NCI-H748 (cell line): Measurements from ENCODE around the gene P3H4.
"Not testable (repeated sequence)": the region's sequence is repeated elsewhere in the genome, so short reads cannot be mapped to it uniquely, and the experiment has no call there.

Experiments
- DNase-seq: peaks from one replicate; lab custom pipeline; 2025; ENCODE audit not compliant: unreplicated experiment; lab: John Stamatoyannopoulos, UW

The P3H4 gene, protein sequence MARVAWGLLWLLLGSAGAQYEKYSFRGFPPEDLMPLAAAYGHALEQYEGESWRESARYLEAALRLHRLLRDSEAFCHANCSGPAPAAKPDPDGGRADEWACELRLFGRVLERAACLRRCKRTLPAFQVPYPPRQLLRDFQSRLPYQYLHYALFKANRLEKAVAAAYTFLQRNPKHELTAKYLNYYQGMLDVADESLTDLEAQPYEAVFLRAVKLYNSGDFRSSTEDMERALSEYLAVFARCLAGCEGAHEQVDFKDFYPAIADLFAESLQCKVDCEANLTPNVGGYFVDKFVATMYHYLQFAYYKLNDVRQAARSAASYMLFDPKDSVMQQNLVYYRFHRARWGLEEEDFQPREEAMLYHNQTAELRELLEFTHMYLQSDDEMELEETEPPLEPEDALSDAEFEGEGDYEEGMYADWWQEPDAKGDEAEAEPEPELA

GRCh38 chr17:41811549-41812380 lies at the start of gene P3H4:
TSS of gene P3H4 (minus strand) at chr17:41811949. CDS start at chr17:41811915, 34 bp downstream.
- DNase-seq = peak; percentile 84

- no peak for DNase-seq
Measured at GRCh38 chr17:41860254-41860931, 48.6 kb upstream of the P3H4 start.

- DNase-seq = not testable (repeated sequence)
Measured at GRCh38 chr17:41851382-41851781, 39.6 kb upstream of the P3H4 start.

- DNase-seq = no peak
Measured at GRCh38 chr17:41849251-41849990, 37.7 kb upstream of the P3H4 start.

- DNase-seq = no peak
Measured at GRCh38 chr17:41848788-41849187, 37.0 kb upstream of the P3H4 start.

DNA sequence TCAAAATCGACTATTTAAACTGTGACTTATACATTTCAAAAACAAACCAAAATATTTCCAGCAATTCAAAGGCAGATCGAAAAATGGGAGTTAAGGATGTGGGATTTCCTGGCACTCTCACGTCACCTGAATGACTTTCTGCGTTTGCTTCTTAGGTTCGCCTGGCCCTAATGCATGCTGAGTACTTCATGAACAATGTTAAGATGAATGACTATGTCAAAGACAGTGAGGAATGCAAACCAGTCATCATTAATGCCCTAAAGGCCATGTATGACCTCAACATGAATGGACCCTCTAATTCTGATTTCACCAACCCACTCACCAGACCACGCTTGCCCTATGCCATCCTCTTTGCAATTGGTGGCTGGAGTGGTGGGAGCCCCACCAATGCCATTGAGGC lies 33.2 kb upstream of the P3H4 start:
- DNase-seq = no peak

- not testable (repeated sequence) for DNase-seq
Measured at GRCh38 chr17:41840781-41841180, 29.0 kb upstream of the P3H4 start.

- DNase-seq = not testable (repeated sequence)
Measured at GRCh38 chr17:41839448-41839847, 27.7 kb upstream of the P3H4 start.

- DNase-seq = no peak
Measured at GRCh38 chr17:41837761-41838538, 26.2 kb upstream of the P3H4 start, which contains the start of gene KLHL10. TSS of gene KLHL10 (plus strand) at chr17:41837825. CDS start at chr17:41837933, 108 bp downstream.

GRCh38 chr17:41836550-41837196 lies 24.9 kb upstream of the P3H4 start:
- DNase-seq = no peak

GRCh38 chr17:41835800-41836549 lies 24.2 kb upstream of the P3H4 start, which contains the start of gene NT5C3B:
TSS of gene NT5C3B (minus strand) at chr17:41836232. CDS start at chr17:41836193, 39 bp downstream.
- DNase-seq = peak; percentile 53

- no peak for DNase-seq
Measured at GRCh38 chr17:41835214-41835799, 23.6 kb upstream of the P3H4 start.

DNA sequence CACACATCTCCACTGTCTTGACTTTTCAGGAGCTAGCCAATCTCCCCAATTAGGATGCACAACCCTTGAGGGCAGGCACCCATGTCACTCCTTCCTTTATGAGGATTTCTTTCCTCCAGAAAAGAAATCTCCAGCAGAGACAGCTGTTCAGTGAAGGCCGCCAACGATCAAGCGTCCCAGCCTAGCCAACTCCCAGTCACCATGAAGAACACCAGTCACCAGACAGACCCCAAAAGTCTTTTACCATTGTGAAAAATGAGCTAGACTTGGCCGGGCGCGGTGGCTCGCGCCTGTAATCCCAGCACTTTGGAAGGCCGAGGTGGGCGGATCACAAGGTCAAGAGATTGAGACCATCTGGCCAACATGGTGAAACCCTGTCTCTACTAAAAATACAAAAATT lies 18.2 kb upstream of the P3H4 start:
- not testable (repeated sequence) for DNase-seq

GRCh38 chr17:41825175-41825845 lies 13.6 kb upstream of the P3H4 start:
- DNase-seq = no peak

- no peak for DNase-seq
Measured at GRCh38 chr17:41824086-41824485, 12.3 kb upstream of the P3H4 start.

GRCh38 chr17:41823580-41823979 lies 11.8 kb upstream of the P3H4 start:
- DNase-seq = no peak

DNA sequence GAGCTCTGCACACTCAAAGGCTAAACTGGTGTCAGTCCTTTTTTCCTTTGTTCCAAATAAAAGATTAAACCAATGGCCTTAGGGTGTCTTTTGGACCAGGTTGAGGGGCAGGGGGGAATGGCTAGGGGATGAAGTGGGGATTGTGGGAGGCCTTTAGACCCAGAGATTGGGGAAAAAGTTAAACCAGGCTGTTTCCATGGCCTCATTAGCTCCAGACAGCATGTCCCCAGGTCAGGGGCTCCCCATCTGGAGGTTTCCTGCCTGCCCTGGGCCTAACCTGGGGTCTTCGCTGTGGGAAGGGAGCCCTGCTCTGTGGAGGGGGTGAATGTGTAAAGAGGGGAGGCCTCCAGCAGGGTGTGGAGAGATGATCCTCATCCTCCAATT lies 11.4 kb upstream of the P3H4 start:
- no peak for DNase-seq
